Measurements from ENCODE around the gene GLT8D2. TPM values are rescaled to one million over a fixed set of nuclear protein-coding genes. Genes with fewer than 3 reads are reported as not detected.

The GLT8D2 gene
- total RNA-seq, result 34.1 and 46.0 TPM in 2 replicates

GRCh38 chr12:104049903-104050356 lies at the start of gene GLT8D2:
TSS of gene GLT8D2 (minus strand) at chr12:104050187. CDS start at chr12:104019648, 30,539 bp downstream.

GRCh38 chr12:104064031-104064841 lies 14.2 kb upstream of the GLT8D2 start, which contains the start of gene HCFC2:
TSS of gene HCFC2 (plus strand) at chr12:104064531. CDS start at chr12:104064561, 30 bp downstream.

DNA sequence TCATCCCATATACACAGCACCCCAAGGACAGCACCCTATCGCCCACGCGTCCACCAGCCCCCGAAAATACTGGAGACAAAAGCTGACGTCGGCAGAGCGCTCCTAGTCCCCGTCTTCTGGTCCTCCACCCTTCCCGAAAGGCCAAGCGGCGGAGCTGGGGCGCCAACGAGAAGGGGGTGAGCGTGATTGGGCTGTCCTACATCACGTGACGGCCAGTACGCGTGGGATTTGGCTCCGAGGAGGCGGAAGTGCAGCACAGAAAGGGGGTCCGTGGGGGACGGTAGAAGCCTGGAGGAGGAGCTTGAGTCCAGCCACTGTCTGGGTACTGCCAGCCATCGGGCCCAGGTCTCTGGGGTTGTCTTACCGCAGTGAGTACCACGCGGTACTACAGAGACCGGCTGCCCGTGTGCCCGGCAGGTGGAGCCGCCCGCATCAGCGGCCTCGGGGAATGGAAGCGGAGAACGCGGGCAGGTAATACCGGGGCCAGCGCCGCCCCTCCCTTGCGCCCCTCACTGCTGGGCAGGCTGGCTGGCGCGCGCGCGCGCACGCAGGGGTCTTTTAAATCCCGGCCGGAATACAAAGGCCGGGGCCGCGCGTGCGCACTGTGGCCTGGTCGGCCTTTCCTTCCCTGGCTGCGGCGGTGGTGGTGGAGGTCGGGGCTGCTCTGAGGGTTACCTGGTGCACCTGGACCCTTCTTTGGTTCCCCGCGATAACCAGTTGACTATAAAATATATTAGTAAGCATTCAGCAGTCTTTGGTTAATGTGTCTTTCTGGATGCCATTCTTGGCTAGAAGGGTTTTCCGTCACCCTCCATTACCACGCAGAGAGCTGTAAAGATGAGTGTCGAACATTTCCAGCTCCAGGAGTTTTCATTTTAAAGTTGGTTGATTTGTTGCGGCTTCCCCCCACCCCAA lies 84.1 kb downstream of the GLT8D2 start, which contains the start of gene TDG:
TSS of gene TDG (plus strand) at position 283 of the 915 bp plus-strand sequence. CDS start at position 449, 166 bp downstream.

Other genes with a start within 250 kb of the GLT8D2 start
- 5.0 and 6.9 TPM in 2 replicates for gene NT5DC3, start 209.0 kb downstream of the GLT8D2 start, total RNA-seq
- gene HSP90B1, start 119.8 kb downstream of the GLT8D2 start, total RNA-seq, result 285 and 487 TPM in 2 replicates
- gene TDG, start 84.3 kb downstream of the GLT8D2 start, total RNA-seq, result 10.8 and 14.5 TPM in 2 replicates
- 12.3 and 14.6 TPM in 2 replicates for gene HCFC2, start 14.3 kb upstream of the GLT8D2 start, total RNA-seq
- gene NFYB, start 88.0 kb upstream of the GLT8D2 start, total RNA-seq, result 30.8 and 41.5 TPM in 2 replicates
- gene TXNRD1, start 165.6 kb upstream of the GLT8D2 start, total RNA-seq, result 377 and 608 TPM in 2 replicates

Data from pericardium fibroblast (primary cell).